Fibroblast of lung (primary cell): ENCODE measurements around the gene PDE4B.

Source experiments
- EZH2 ChIP-seq: IDR thresholded peaks from 2 replicates; pipeline ENCODE4 v1.5.1; 2012; ENCODE audit warnings: low read length, control low read depth, mild to moderate bottlenecking; ENCODE audit errors: missing control alignments
- TF ChIP-seq, protein P1 (sequence below), 2 donors: IDR thresholded peaks in 1 of 2; conservative IDR thresholded peaks in 1 of 2; 1 replicate in 1 of 2; 2 replicates in 1 of 2; pipeline ENCODE4 v1.5.1; 2011 to 2012; ENCODE audit warnings: low read length in 2 of 2, control low read depth in 1 of 2, inconsistent platforms in 1 of 2, low read depth in 1 of 2, mild to moderate bottlenecking in 1 of 2

DNA sequence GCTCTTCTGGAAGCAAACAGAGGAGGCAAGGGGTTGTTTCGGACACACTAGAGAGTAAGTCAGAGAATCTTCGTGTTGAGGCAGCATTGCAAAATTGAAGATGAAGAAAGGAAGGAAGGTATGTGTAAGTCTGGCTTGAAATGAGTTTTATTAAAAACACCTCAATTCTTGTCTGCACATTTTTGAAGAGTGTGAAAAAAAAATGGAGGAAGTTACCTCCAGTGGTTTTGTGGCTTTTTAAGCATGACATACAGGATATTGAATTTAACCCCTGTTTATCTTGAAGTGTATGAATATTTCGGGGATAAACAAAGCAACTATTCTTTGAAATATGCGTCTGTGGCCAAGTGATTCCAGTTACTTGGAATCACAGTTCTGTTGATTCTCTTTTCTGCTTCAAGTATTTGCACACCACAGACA, 538.0 kb downstream of the PDE4B start:
- no peak for TF ChIP-seq EZH2
- TF ChIP-seq, protein P1, sequence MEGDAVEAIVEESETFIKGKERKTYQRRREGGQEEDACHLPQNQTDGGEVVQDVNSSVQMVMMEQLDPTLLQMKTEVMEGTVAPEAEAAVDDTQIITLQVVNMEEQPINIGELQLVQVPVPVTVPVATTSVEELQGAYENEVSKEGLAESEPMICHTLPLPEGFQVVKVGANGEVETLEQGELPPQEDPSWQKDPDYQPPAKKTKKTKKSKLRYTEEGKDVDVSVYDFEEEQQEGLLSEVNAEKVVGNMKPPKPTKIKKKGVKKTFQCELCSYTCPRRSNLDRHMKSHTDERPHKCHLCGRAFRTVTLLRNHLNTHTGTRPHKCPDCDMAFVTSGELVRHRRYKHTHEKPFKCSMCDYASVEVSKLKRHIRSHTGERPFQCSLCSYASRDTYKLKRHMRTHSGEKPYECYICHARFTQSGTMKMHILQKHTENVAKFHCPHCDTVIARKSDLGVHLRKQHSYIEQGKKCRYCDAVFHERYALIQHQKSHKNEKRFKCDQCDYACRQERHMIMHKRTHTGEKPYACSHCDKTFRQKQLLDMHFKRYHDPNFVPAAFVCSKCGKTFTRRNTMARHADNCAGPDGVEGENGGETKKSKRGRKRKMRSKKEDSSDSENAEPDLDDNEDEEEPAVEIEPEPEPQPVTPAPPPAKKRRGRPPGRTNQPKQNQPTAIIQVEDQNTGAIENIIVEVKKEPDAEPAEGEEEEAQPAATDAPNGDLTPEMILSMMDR (conservative IDR thresholded peaks at IDR 0.05 in 1 of 2, IDR thresholded peaks at IDR 0.05 in 1 of 2; ENCODE audit: low read depth in 1 of 2, low read length in 2 of 2), result no peak
